RCC 7860 (cell line): ENCODE results near the gene AGO4.
"Not testable (repeated sequence)": the region's sequence is repeated elsewhere in the genome, so short reads cannot be mapped to it uniquely, and the experiment has no call there.

ENCODE experiments used
- DNase-seq: peaks from one replicate; pipeline ENCODE4 v3.0.0-alpha.2; 2015; ENCODE audit warnings: low spot score
- FAIRE-seq: peaks from 2 replicates; lab custom pipeline; 2012; peaks lifted over from hg19 to GRCh38; lab: Jason Lieb, UNC

AGO4 gene

DNA sequence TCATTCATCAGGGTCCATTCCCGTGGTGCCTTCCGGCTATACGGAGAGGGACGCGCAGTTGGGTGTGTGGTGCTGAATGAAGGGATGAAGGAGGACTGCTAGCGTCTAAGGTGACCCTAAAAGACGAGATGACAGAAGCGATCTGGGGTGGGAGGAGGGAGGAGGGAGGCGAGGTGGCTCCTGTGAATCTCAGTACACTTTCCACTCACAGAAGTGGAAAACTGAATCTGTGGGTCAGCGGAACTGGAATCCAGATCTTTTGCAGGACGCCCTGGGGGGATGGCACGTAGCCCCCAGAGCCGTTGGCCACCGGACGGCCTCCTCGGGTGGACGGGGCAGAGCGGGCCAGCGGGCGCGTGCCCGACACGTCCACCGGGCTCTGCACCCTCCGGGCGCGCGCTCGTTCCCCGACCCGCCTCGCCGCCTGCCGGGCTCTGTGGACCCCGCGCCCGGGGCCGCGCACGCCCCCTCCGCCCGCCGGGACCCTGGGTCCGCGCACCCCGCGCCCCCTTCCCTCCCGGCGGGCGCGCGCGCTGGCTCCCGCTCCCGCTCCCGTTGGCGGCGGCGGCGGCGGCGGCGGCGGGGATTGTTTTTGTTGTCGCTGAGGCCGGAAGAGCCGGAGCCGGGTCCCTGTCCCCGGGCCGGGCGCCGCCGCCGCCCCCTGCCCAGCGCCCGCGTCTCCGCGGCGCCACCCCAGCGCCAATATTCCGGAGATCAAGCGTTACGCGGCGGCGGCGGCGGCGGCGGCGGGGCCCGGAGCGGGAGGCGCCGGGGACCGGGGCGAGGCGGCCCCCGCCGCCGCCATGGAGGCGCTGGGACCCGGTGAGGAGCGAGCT, at the start of gene AGO4:
Gene AGO4 (plus strand): TSS at position 403 of the 836 bp plus-strand sequence. CDS start 401 bp downstream, at position 804.
- DNase-seq: no peak
- FAIRE-seq: no peak

DNA sequence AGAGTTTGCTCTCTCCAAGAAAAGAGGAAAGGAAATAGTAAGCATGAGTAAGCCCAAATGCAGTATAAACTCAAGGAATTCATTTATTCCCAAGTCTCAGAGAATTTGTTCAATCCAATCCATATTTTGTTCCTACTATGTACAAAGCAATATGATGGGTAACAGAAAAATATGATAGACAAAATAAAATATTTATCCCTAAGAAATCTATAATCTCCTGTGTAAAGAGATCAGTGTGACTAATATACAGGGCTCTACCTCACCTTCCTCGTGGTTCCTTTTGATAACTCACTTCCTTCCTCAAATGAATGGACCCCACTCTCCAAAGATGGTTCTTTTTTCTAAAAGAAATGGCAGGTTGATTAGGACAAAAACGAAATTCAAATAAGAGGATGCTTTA, 45.7 kb upstream of the AGO4 start:
- FAIRE-seq: no peak

DNA sequence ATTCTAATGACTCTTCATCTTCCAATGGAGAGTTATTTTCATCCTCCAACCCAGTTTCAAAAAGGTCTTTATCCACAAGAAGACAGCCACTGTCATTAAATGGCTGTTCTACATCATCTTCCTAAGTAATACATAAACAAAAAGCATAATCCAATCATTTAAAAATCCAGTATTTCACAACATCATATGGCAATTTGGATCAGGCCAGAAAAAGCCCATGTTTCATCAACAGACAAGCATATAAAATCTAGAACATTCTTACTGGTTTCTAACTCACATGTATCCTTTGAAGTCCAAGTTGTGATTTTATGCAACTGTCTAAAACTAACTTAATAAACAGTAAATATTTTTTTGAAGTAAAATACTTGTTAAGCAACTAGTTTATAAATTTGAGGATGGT, 44.6 kb upstream of the AGO4 start:
- FAIRE-seq (no peak), DNase-seq (no peak)

More for the DNA sequence above, 45.7 kb upstream of the AGO4 start:
- DNase-seq: no peak

DNA sequence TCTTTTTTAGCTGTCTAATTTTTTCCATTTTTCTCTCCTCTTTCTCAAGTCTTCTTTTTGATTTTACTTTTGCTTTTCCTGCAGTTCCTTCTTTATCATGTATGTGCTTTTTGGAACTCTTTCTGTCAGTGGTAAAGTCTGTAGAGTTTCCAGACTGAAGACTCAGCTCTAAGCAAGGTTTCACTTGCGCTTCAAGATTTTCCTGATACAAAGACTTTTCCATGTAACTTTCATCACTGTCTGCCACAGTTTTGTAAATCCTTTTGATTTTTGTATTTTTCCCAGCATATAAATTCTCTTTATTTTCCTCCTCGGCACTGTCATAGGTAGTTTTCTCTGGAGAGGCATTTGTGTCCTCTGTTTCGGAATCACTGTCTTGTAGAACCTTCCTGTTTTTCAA, 43.5 kb upstream of the AGO4 start:
- FAIRE-seq (no peak), DNase-seq (no peak)

DNA sequence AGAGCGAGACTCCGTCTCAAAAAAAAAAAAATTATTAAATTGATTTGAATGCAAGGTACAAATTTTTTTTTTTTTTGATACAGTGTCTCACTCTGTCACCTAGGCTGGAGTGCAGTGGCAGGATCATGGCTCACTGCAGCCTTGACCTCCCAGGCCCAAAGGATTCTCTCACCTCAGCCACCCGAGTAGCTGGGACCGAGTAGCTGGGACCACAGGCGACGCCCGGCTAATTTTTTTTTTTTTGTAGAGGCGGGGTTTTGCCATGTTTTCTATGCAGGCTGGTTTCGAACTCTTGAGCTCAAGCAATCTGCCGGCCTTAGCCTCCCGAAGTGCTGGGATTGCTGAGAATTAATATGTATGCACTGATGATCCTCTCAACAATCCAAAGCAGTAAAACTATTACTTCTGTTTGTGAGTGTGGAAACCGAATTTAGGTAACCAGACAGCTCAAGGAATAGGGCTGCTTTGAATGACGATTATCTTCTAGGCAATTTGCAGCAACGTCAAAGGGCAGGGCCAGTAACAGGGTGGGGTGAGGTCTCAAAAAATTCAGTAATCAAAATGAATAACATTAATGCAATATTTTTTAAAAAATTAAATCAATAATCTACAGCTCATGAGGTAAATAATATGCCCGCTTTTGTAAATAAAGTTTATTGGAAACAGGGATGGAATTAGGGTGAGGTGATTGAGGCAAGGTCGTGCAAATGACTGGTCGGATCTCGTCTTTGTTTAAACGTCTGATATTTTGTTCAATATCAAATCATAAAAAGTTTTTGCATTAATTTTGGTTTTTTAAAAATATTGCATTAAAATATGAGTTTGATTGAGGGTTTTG, 39.2 kb upstream of the AGO4 start:
- no peak for DNase-seq
- peak; percentile 16 for FAIRE-seq

DNA sequence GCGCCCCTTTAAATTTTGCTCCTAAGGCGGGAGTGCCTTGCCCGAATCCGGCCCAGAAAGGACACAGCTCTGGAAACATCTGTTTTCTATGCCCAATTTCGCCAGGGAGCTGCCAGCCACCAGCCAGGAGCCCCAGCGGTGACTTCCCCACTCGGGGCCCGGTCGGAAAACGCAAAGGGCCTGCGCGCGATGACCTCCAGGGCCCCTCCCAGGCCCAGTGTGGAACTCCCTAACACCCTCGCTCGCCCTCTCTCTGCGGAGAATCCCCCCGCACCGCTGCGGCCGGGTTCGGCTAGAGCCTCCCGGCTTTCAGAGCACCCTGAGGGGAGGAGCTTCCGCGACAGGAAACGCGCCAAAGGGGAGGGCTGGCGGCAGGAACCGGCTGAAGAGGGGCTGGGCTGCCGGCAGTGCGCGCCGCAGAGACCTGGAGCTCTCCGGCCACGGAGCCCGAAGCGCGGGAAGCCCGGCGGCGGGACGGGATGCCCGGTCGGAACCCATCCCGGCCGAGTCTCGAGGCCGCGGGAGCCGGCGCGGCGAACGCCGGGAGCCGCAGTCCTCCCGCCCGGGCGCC, 38.5 kb upstream of the AGO4 start:
- peak; percentile 5 for FAIRE-seq

DNA sequence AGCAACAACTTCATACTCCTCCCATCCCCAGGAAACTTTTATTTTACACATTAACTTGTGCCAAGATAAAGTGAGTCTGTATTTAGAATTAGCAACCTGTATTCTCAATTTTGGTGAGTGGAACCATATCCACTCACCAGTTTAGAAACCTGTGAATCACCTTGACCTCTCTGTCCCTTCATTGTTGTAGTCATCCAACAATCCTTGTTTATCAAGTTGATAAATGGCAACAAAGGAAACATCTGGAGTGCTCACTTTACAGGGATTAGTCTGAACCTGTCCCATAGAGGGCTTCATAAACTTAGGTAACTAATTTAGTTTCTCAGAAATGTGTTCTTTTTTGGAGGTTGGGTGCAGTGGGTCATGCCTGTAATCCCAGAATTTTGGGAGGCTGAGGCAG, 34.1 kb upstream of the AGO4 start:
- FAIRE-seq: no peak
- DNase-seq: no peak

More for the DNA sequence above, 38.5 kb upstream of the AGO4 start:
- peak; percentile 71 for DNase-seq

DNA sequence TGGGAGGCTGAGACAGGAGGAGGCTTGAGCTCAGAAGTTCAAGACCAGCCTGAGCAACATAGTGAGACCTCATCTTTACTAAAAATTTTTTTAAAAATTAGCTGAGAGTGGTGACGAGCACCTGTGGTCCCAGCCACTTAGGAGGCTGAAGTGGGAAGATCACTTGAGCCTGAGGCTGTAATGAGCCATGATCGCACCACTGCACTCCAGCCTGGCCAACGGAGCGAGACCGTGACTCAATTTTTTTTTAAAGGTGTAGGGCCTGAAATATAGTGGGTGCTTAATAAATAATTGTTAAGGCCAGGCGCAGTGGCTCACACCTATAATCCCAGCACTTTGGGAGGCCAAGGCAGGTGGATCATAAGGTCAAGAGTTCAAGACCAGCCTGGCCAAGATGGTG, 31.6 kb upstream of the AGO4 start:
- not testable (repeated sequence) for FAIRE-seq, DNase-seq

DNA sequence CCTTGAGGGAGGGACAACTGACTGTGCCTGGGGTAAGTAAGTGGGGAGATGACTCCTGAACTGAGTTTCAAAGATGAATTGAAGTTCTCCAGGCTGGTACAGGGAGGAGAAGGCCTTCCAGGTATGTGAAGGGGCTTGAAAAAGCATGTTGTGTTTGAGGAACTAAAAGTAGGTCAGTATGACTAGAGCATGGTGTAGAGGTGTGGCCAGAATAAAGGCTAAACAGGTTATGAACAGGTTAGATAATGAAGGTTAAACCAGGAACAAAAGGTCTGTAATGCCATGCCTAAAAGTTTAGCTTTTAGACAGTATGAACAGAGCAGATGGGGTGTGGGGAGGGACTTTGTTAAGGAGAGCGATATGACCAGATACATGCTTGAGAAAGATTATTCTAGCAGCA, 30.7 kb upstream of the AGO4 start:
- FAIRE-seq (no peak), DNase-seq (no peak)

DNA sequence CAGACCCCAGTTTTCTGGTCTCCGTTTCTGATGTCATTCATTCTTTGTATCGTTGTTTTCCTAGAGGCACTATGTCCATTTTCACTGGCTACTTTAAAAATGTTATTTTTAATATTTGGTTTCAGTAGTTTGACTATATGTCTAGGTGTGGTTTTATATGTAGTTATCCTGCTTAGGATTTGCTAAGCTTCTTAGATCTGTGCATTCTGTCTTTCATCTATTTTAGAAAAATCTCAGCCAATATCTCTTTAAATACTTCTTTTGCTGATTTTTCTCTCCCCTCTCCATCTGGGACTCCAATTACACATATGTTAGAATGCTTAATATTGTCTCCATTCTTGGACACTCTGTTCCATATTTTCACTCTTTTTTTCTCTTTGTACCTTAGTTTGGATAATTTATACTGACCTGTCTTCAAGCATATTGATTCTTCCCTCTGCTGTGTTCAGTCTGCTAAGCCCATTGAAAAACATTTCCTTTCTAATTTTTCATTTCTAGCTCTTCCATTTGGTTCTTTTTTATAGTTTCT, 24.7 kb upstream of the AGO4 start:
- DNase-seq (no peak), FAIRE-seq (no peak)

DNA sequence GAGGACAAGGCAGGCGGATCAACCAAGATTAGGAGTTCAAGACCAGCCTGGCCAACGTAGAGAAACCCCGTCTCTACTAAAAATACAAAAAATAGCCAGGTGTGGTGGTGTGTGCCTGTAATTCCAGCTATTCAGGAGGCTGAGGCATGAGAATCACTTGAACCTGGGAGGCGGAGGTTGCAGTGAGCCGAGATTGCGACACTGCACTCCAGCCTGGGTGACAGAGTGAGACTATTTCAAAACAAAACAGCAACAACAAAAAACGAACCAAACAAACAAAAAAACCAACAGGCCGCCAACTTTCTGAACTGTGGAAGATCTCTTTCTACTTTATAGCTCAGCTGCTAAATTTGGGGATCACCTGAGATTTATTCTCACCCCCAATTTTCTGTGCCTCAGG, 23.5 kb upstream of the AGO4 start:
- FAIRE-seq, DNase-seq: not testable (repeated sequence)

DNA sequence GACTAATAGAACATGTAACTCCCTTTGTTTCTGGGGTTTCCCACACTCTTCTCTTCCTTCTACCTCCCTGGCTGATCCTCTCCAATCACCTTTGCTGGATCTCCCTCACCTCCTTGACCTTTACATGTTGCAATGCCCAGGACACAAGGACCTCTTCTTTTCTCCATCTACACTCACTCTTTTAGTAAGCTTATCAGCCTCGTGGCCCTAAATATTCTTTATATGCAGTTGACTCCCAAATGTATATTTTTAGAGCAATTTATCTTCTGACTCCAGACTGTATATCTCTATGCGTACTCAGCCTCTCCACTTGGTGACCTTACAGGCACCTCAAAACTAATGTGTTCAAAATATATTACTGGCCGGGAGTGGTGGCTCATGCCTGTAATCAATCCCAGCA, 19.7 kb upstream of the AGO4 start:
- FAIRE-seq (no peak), DNase-seq (no peak)

DNA sequence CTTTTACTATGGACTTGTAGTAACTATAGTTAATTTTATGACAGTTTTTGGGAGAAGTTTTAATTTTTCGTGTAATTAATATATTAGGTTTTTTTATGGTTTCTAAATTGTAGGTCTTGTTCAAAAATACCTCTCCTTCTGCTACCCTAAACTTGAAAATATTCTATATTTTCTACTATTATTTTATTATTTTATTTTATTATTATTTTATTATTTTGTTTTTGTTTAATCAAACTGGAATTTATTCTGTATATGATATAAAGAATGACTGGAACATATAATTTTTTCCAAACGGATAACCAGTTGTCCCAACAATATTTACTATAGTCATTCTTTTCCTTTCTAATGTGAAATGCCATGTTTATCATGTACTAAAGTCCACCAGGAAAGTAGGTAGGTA, 17.1 kb upstream of the AGO4 start:
- no peak for DNase-seq
- no peak for FAIRE-seq

DNA sequence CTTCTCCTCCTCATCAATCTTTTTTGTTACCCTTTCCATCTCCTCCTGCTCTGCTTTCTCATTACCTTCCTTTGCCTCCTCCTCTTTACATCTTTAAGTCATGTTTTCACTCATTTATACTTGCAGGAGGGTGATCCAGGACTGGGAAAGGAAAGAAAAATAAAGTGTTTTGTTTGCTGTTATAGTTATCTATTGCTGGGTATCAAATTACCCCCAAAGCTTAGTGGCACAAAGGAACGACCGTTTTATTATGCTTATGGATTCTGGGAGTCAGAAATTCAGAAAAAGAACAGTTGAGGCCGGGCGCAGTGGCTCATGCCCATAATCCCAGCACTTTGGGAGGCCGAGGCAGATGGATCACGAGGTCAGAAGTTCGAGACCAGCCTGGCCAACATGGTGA, 12.5 kb upstream of the AGO4 start:
- DNase-seq (no peak), FAIRE-seq (no peak)

DNA sequence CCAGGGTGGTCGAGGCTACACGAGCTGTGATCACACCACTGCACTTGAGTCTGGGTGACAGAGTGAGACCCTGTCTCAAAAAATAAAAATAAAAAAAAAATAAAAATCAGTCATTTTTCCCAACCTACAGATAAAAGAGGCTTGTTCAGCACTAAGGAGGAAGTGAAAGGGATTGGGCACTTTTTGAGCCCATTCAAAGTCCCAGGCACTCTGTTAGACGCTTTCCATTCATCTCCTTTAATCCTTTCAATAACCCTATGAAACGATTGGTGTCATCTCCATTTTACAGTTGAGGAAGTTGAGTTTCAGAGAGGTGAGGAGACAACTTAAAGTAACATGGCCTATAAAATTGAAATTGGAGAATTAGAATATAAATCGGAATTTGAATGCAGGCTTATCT, 10.4 kb upstream of the AGO4 start:
- no peak for FAIRE-seq
- DNase-seq: no peak

DNA sequence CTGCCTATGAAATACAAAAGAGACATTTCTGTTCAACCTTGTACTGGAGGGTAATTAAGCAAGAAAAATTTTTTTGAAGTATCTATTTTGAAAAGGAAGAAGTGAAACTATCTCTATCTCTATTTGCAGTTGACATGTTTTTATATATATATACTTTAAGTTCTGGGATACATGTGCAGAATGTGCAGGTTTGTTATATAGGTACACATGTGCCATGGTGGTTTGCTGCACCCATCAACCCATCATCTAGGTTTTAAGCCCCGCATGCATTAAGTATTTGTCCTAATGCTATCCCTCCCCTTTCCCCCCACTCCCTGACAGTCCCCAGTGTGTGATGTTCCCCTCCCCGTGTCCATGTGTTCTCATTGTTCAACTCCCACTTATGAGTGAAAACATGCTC, 9.8 kb upstream of the AGO4 start:
- not testable (repeated sequence) for DNase-seq, FAIRE-seq

DNA sequence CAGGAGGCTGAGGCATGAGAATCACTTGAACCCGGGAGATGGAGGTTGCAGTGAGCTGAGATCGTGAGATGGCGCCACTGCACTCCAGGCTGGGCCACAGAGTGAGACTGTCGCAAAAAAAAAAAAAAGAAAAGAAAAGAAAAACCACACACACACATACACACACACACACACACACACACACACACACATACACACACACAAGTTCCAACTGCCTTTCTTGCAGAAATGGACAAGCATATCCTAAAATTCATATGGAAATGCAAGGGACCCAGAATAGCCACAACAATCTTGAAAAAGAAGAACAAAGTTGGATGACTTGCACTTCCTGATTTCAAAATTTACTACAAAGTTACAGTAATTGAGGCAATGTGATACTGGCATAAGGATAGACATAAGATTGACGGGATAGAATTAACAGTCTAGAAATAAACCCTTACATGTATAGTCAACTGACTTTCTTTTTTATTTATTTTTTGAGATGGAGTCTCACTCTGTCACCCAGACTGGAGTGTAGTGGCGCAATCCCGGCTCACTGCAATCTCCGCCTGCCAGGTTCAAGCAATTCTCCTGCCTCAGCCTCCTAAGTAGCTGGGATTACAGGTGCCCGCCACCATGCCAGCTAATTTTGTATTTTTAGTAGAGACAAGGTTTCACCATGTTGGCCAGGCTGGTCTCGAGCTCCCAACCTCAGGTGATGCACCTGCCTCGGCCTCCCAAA, 7.5 kb upstream of the AGO4 start:
- FAIRE-seq, DNase-seq: not testable (repeated sequence)

DNA sequence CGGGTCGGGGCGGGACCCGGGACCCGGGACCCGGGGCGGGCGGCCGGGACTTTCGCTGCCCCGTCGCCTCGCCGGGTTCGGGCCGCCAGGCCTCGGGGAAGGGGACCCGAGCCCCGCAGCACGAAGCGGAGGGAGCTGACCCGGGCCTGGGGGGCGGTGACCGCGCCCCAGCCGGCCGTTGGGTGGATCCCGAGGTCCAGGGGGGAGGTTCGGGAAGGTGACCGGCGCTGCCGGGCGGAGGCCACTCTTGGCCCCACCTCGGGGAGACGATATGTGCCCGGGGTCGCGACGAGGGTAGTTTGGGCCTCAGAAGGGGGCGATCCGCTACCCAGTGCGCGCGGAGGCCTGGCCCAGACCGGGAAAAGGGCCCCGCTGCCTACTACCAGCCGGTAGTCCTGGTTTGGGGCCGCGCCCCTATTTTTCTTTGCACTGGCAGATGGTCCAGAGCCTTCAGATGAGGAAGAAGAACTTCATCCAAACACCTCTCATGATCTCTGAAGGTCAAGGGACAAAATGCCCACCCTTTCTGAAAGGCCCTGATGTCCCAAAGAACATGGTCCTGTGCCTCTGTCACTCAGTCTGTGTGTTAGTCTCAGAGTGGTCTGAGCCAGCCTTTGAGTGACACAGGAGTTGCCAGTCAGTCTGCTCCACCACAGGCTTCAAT, 766 bp downstream of the AGO4 start:
- no peak for FAIRE-seq
- DNase-seq: no peak

DNA sequence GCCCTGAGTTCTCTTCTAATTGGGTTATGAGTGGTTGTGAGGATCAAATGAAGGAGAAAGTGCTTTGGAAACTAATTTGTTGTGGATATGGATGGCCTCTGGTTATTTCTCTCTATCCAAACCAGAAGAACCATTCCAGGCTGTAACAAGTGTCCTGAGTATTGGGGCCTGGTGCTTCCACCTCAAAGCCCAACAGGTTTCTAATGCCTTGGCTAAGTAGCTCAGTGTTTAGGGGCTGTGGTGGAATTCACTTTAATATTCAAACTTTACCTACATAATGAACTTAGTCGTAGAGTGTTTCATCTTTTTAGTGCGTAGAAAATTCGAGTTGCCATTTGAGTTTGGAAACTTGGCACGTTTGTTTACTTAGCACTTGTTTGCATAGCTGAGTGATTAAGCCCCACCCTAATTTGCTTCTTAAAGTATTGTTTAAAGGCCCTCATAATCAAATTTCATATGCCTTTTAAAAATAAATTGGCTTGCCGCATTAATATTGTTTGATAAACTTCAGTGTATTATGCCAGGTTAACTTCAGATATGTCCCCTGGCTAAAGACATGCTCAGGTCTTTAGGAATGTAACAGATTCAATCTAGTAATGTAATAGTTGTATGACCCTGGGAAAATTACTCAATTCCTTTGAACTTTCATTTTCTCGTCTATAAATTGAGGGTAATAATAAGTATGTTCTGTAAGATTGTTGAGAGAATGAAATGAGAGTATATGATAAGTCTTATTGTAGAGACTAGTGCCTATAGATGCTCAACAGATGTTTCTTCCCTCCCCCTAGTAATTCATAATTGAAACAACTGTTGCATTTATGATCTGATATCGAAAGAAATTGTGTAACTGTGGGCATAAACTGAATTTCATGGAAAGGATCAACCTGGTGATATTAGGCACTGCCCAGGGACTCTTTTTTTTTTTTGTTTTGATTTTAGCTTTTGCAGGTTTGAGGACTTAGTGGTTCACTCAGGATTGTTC, 1.6 kb downstream of the AGO4 start:
- no peak for DNase-seq
- no peak for FAIRE-seq
